Endothelial cell (in vitro differentiated cells): ENCODE results near the gene CCDC3. TPM values are rescaled to one million over a fixed set of nuclear protein-coding genes. Genes with fewer than 3 reads are reported as not detected.

Experiments
- DNase-seq: peaks from one replicate; pipeline ENCODE4 v3.0.0; 2021; ENCODE audit warnings: low spot score
- H3K27ac Mint-ChIP-seq: one replicate; pipeline ENCODE4 v1.8.0; 2021; ENCODE audit warnings: mixed read lengths, inconsistent platforms; ENCODE audit not compliant: unreplicated experiment
- H3K27me3 Mint-ChIP-seq: one replicate; pipeline ENCODE4 v1.8.0; 2021; ENCODE audit warnings: mild to moderate bottlenecking, moderate library complexity, mixed read lengths, inconsistent platforms; ENCODE audit not compliant: unreplicated experiment
- H3K36me3 Mint-ChIP-seq: one replicate; pipeline ENCODE4 v1.8.0; 2021; ENCODE audit warnings: mild to moderate bottlenecking, low read depth, mixed read lengths, inconsistent platforms; ENCODE audit not compliant: unreplicated experiment
- H3K4me1 Mint-ChIP-seq: one replicate; pipeline ENCODE4 v1.8.0; 2021; ENCODE audit warnings: mild to moderate bottlenecking, mixed read lengths, inconsistent platforms; ENCODE audit not compliant: unreplicated experiment
- H3K4me3 Mint-ChIP-seq: one replicate; pipeline ENCODE4 v1.8.0; 2021; ENCODE audit warnings: mild to moderate bottlenecking, mixed read lengths, inconsistent platforms; ENCODE audit not compliant: unreplicated experiment
- H3K9me3 Mint-ChIP-seq: one replicate; pipeline ENCODE4 v1.8.0; 2021; ENCODE audit warnings: mixed read lengths, inconsistent platforms; ENCODE audit not compliant: unreplicated experiment
- total RNA-seq: library from RNA; stranded (reverse); fragmentation: NEBNext Ultra II Directional; extraction: Animal tissue kit (Norgen Biotek cat#: 25700); gene quantifications from one replicate; pipeline ENCODE4 v1.2.1, GENCODE V29; 2021; ENCODE audit not compliant: unreplicated experiment
- TF ChIP-seq, protein P1 (sequence below): fragments of 200-600 bp; sonication (generic); IDR thresholded peaks from one replicate; pipeline ENCODE4 v1.5.0; 2021; ENCODE audit warnings: antibody characterized with exemption; ENCODE audit not compliant: unreplicated experiment

CCDC3 gene
- total RNA-seq, 1 donor from 2014 or later = 26.1 TPM

DNA sequence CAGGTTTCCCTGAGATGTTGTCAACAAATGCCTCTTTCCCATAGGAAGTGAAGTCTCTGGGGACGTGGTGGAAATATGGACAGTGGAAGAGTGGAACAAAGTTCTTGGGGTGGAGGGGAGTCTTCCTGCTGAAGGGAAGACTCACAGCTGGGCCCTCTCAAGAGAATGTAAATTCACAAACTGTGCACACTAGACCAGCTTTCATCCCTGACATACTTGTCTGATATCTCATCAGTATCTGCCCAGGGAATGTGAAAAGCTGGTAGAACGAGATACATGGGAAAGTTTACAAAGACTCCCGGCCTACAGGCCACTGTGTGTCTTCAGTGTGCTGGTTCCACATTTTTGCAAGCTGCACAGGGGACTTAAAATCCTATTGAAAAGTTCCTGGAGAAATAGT lies 16.7 kb upstream of the CCDC3 start:
- TF ChIP-seq, protein P1, sequence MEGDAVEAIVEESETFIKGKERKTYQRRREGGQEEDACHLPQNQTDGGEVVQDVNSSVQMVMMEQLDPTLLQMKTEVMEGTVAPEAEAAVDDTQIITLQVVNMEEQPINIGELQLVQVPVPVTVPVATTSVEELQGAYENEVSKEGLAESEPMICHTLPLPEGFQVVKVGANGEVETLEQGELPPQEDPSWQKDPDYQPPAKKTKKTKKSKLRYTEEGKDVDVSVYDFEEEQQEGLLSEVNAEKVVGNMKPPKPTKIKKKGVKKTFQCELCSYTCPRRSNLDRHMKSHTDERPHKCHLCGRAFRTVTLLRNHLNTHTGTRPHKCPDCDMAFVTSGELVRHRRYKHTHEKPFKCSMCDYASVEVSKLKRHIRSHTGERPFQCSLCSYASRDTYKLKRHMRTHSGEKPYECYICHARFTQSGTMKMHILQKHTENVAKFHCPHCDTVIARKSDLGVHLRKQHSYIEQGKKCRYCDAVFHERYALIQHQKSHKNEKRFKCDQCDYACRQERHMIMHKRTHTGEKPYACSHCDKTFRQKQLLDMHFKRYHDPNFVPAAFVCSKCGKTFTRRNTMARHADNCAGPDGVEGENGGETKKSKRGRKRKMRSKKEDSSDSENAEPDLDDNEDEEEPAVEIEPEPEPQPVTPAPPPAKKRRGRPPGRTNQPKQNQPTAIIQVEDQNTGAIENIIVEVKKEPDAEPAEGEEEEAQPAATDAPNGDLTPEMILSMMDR = no peak
- Mint-ChIP-seq H3K9me3 (no peaks in the 10 kb centered on the region), H3K4me3 (no peak overlapping the region), H3K27me3 (peaks cover 2% of the 10 kb centered on the region), H3K36me3 (no peaks in the 10 kb centered on the region), H3K27ac (no peak overlapping the region), H3K4me1 (peaks cover 11% of the 10 kb centered on the region)
- no peak for DNase-seq

DNA sequence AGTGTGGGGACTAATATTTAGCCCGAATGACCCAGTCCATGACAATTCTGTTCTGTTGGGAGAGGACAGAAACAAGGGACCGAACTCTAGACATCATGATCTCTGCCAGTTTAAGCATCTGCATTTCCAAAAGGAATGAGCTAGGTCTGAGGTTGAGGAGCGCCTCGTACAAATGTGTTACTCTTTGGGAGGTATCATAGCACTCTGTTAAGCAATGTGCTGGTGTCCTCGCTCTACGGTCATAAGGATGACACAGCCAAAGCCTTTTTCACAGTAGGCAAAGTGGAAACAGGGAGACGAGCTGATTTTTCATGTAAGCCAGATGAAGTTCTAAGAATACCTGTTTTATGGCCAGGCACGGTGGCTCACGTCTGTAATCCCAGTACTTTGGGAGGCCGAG lies 15.4 kb upstream of the CCDC3 start:
- Mint-ChIP-seq H3K4me3 (no peak overlapping the region), H3K27me3 (no peaks in the 10 kb centered on the region), H3K4me1 (peaks cover 11% of the 10 kb centered on the region), H3K9me3 (no peaks in the 10 kb centered on the region), H3K27ac (peak overlapping the region; percentile 19), H3K36me3 (no peaks in the 10 kb centered on the region)
- TF ChIP-seq, protein P1 = no peak
- DNase-seq = no peak

DNA sequence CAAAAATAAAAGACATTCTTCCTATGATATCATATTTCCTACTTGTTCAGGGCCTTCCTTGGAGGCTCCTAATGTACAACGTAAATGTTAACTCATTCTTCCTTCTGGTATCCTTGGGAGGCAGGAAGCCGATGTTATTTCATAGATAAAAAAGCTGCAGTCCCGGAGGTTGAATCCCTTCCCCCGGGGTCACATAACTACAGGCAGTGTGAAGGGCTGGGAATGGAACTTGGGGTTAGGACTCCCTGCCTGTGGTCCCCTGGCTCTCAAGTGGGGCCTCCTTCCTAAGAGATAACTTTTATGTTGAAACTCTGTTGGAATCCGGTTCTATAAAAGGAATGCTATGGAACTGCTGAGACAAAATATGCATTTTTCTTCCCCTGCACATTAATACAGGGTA lies 14.9 kb upstream of the CCDC3 start:
- Mint-ChIP-seq H3K27ac (peak overlapping the region; percentile 89), H3K4me3 (no peak overlapping the region), H3K4me1 (peaks cover 11% of the 10 kb centered on the region), H3K36me3 (no peaks in the 10 kb centered on the region), H3K27me3 (no peaks in the 10 kb centered on the region), H3K9me3 (no peaks in the 10 kb centered on the region)
- TF ChIP-seq, protein P1 = no peak
- DNase-seq = no peak

DNA sequence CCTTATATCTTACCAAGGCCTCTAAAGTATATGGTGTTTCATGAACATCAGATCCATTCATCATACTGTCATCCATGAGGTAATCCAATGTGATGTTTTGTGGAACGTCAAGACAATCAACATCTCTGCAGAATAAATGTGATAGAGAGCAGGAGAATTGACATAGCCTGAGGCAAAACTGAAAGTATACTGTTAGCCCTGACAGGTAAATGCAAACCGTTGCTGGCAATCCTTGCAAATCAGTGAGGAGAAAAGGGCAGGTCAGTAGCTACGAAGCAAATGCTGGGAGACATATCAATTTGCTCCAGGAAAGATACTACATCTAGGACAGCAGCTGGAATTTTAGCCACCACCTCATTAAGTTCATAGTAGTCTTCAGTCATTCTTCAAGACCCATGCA lies 4.5 kb upstream of the CCDC3 start:
- H3K4me3 Mint-ChIP-seq = no peak overlapping the region
- peaks cover 7% of the 10 kb centered on the region for H3K4me1 Mint-ChIP-seq
- no peak overlapping the region for H3K27ac Mint-ChIP-seq
- TF ChIP-seq, protein P1 = no peak
- DNase-seq = no peak
- no peaks in the 10 kb centered on the region for H3K36me3 Mint-ChIP-seq
- no peaks in the 10 kb centered on the region for H3K9me3 Mint-ChIP-seq
- H3K27me3 Mint-ChIP-seq = peaks cover 6% of the 10 kb centered on the region

DNA sequence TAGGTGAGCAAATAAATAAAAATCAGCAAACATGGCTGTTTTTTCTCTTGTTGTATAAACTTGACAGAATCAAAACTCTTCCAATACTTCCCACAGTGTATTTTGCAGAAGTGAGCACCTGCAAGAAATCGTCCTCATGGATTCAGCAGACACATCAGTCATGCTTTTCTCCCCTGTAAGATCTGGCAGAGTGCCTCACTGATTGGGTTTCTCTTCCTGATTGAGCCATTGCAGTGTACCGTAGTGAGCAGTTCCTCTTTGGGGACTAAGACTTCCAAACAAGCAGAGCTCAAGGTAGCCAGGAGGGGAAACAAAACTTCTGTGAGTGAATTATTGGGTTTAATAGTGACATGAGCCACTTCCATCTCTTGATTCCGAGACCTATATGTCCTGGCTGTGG lies 2.2 kb upstream of the CCDC3 start:
- Mint-ChIP-seq H3K36me3 (peaks cover 5% of the 10 kb centered on the region), H3K4me3 (no peak overlapping the region), H3K9me3 (no peaks in the 10 kb centered on the region), H3K27me3 (peaks cover 13% of the 10 kb centered on the region), H3K27ac (no peak overlapping the region), H3K4me1 (peaks cover 12% of the 10 kb centered on the region)
- TF ChIP-seq, protein P1 = no peak
- DNase-seq = no peak
